Skeletal muscle satellite cell (primary cell): ENCODE measurements around the gene REEP3.
"Not testable (repeated sequence)": the region's sequence is repeated elsewhere in the genome, so short reads cannot be mapped to it uniquely, and the experiment has no call there.

Source experiments
- H3K27me3 ChIP-seq: 2 replicates; pipeline ENCODE4 v1.7.0; 2013; ENCODE audit warnings: low read length; ENCODE audit not compliant: control insufficient read depth, insufficient read depth
- H3K36me3 ChIP-seq: 2 replicates; pipeline ENCODE4 v1.7.0; 2013; ENCODE audit warnings: mild to moderate bottlenecking, control low read depth, low read length; ENCODE audit not compliant: insufficient read depth
- H3K4me1 ChIP-seq: 2 replicates; pipeline ENCODE4 v1.7.0; 2013; ENCODE audit warnings: low read length; ENCODE audit not compliant: control insufficient read depth, insufficient read depth
- H3K4me2 ChIP-seq: 2 replicates; pipeline ENCODE4 v1.7.0; 2013; ENCODE audit warnings: mild to moderate bottlenecking, low read length
- H3K4me3 ChIP-seq: 2 replicates; pipeline ENCODE4 v1.7.0; 2013; ENCODE audit warnings: low read length
- H3K9ac ChIP-seq: 2 replicates; pipeline ENCODE4 v1.7.0; 2013; ENCODE audit warnings: mild to moderate bottlenecking, low read depth, low read length, moderate library complexity
- H3K9me3 ChIP-seq: replicated peaks from 2 replicates; pipeline ENCODE4 v1.7.0; 2013; ENCODE audit warnings: mild to moderate bottlenecking, control low read depth, low read length

The REEP3 gene

DNA sequence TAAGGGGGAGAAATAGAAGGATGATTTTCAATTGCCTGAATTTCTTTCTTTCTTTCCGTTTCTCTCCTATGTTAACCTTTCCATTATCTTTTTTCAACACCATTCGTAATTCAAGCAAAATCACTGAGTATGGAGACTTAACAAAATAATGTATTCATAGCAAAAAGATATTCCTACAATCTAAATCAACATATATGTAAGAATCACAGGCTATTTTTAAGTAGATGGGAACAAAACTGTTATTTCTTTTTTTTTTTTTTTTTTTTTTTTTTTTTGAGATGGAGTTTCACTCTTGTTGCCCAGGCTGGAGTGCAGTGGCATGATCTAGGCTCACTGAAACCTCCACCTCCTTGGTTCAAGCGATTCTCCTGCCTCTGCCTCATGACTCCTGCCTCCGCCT, 28.2 kb upstream of the REEP3 start:
- H3K9ac ChIP-seq: no peak overlapping the region
- no peak overlapping the region for H3K4me3 ChIP-seq
- peak overlapping the region; percentile 71 for H3K4me2 ChIP-seq
- peaks cover 22% of the 10 kb centered on the region for H3K4me1 ChIP-seq
- H3K36me3 ChIP-seq: no peaks in the 10 kb centered on the region
- H3K27me3 ChIP-seq: no peaks in the 10 kb centered on the region
- no peaks in the 10 kb centered on the region for H3K9me3 ChIP-seq

DNA sequence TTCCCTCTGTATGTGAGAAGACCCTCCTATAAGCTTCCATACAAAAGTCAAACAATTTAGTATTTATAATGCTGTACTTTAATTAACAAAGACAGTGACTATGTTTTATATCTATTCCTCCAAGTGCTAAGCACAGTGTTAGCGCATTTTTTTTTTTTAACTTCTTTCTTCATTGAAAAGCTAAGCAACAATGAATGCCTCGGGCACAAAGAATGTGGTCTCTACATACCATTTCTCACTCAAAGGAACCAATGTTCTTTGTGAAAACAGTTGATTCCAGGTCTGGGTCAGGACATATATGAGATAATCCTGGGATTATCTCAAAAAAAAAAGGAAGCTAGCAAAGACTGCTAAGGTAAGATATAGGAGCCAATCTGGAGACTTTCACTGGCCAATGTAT, 26.2 kb upstream of the REEP3 start:
- H3K4me1 ChIP-seq: peaks cover 30% of the 10 kb centered on the region
- H3K9me3 ChIP-seq: no peaks in the 10 kb centered on the region
- H3K4me2 ChIP-seq: no peak overlapping the region

DNA sequence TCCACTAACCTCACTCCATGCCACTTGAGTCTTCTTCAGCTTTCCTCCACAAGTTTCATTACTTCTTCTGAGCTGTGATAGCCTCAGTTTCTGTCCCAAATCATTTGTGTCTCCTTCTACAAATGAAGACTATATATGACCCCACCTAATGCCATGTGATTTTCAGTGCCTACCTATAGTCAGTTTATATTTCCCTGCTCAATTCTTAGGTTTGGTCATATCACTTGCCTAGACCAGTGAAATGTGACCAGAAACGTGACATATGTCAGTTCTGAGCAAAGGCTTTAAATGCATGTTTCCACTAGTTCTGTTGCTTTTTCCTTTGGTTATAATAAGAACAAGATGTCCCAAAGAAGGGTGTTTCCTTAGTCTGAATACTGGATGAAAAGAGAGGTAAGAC, 24.6 kb upstream of the REEP3 start:
- Histone ChIP-seq H3K36me3 (no peaks in the 10 kb centered on the region), H3K4me2 (no peak overlapping the region), H3K9ac (no peak overlapping the region), H3K27me3 (no peaks in the 10 kb centered on the region), H3K9me3 (no peaks in the 10 kb centered on the region), H3K4me3 (no peak overlapping the region), H3K4me1 (peaks cover 26% of the 10 kb centered on the region)

More for the DNA sequence above, 26.2 kb upstream of the REEP3 start:
- no peaks in the 10 kb centered on the region for H3K36me3 ChIP-seq
- no peaks in the 10 kb centered on the region for H3K27me3 ChIP-seq
- no peak overlapping the region for H3K9ac ChIP-seq
- no peak overlapping the region for H3K4me3 ChIP-seq

DNA sequence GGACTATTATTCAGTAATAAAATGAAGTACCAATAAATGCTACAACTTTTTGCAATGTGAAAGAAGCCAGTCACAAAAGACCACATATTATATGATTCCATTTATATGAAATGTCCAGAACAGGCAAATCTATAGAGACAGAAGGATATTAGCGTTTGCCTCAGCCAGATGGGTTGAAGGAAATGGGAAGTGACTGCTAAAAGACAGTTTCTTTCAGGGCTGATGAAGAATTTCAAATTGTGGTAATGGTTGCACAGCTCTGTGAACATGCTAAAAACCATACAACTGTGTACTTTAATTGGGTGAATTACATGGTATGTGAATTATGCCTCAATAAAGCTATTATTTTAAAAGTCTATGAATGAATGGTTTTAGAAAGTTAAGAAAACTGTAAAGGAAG, 23.9 kb upstream of the REEP3 start:
- no peaks in the 10 kb centered on the region for H3K27me3 ChIP-seq
- no peak overlapping the region for H3K9ac ChIP-seq
- no peak overlapping the region for H3K4me2 ChIP-seq
- no peaks in the 10 kb centered on the region for H3K36me3 ChIP-seq
- no peaks in the 10 kb centered on the region for H3K9me3 ChIP-seq
- no peak overlapping the region for H3K4me3 ChIP-seq
- peaks cover 19% of the 10 kb centered on the region for H3K4me1 ChIP-seq

DNA sequence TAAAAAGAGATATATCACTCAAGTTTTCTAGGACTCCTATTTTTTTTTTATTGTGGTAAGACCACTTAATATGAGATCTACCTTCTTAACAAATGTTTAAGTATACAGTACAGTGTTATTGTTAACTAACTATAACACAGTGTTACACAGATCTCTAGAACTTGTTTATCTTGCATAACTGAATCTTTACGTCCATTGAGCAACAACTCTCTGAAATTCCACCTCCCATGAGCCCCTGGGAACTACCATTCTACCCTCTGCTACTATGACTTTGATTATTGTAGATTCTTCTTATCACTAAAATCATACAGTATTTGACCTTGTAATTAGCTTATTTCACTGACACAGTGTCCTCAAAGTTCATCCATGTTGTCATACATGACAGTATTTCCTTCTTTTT, 22.5 kb upstream of the REEP3 start:
- H3K27me3 ChIP-seq: no peaks in the 10 kb centered on the region
- H3K4me2 ChIP-seq: no peak overlapping the region
- H3K9me3 ChIP-seq: no peaks in the 10 kb centered on the region
- peaks cover 13% of the 10 kb centered on the region for H3K4me1 ChIP-seq
- H3K36me3 ChIP-seq: no peaks in the 10 kb centered on the region
- H3K9ac ChIP-seq: no peak overlapping the region
- no peak overlapping the region for H3K4me3 ChIP-seq

DNA sequence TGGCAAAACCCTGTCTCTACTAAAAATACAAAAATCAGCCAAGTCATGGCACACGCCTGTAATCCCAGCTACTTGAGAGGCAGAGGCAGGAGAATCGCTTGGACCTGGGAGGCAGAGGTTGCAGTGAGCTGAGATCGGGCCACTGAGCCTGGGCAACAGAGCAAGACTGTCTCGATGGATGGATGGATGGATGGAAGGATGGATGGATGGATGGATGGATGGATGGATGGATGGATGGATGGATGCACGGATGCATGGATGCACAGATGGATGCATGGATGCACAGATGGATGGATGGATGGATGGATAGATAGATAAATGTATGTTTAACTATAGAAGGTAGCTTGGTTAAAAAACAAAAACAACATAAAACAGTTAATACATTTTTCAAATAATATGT, 20.6 kb upstream of the REEP3 start:
- H3K9ac ChIP-seq, H3K4me2 ChIP-seq, H3K27me3 ChIP-seq, H3K36me3 ChIP-seq, H3K4me3 ChIP-seq, H3K9me3 ChIP-seq: not testable (repeated sequence)
- H3K4me1 ChIP-seq: peaks cover 15% of the 10 kb centered on the region

DNA sequence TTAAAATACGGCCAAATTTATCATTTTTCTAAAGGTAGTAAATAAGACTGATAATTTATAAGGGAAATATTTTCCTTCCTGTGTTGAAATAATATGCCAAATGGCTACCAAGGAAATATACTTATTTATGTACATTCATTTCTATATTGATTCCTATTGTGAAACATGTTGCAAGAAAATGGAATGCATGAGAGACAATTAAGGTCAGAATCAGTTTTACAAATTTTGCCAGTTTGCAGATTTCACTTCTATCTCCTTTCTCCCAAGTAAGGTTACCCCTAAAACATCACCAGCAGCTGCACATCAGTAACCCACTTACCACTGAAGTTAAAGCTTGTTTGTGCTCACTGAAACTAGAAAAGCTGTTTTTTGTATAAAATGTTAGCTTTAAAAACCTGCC, 19.2 kb upstream of the REEP3 start:
- H3K4me3 ChIP-seq: no peak overlapping the region
- no peak overlapping the region for H3K4me2 ChIP-seq
- no peaks in the 10 kb centered on the region for H3K27me3 ChIP-seq
- H3K4me1 ChIP-seq: peaks cover 15% of the 10 kb centered on the region
- H3K36me3 ChIP-seq: no peaks in the 10 kb centered on the region
- no peaks in the 10 kb centered on the region for H3K9me3 ChIP-seq
- H3K9ac ChIP-seq: no peak overlapping the region

DNA sequence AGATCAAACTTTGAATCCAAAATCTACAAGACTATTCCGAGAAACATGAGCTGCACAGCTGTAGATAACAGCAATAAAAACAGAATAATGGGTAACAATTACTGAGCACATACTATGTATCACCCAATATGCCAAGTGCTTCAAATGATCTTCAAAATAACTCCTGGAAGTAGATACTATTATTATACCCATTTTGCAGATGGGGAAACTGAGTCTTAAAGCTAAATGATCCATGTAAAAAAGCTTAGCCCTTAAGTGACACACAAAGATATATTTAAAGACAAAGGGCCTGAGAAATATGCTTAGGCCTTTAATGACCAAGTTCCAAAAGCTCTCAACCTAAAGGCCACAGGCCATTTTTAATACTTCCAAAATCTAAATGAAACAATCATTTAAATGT, 18.4 kb upstream of the REEP3 start:
- Histone ChIP-seq H3K36me3 (no peaks in the 10 kb centered on the region), H3K9me3 (no peaks in the 10 kb centered on the region), H3K4me3 (no peak overlapping the region), H3K4me2 (no peak overlapping the region), H3K4me1 (peaks cover 14% of the 10 kb centered on the region), H3K9ac (no peak overlapping the region), H3K27me3 (no peaks in the 10 kb centered on the region)

DNA sequence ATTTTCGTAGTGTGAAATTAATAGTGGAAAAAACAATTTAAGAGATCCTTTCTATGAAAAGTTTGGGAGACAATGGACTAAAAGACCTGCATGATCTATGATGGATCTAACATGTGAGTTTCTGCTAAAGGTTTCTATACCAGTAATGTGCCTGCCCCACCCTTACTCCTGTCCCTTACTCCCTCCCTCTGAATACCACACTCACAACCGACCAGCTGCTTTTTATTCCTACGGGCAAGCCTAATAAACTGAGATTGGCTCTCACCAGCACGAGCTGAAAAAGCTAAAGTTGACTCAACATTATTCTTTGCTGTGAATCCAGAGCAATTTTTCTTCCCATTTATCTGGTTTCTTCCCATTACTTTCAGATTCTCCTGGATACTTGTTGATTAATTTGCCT, 17.8 kb upstream of the REEP3 start:
- no peaks in the 10 kb centered on the region for H3K27me3 ChIP-seq
- H3K9ac ChIP-seq: no peak overlapping the region
- H3K4me2 ChIP-seq: no peak overlapping the region
- no peak overlapping the region for H3K4me3 ChIP-seq
- no peaks in the 10 kb centered on the region for H3K9me3 ChIP-seq
- no peaks in the 10 kb centered on the region for H3K36me3 ChIP-seq
- H3K4me1 ChIP-seq: peaks cover 9% of the 10 kb centered on the region

DNA sequence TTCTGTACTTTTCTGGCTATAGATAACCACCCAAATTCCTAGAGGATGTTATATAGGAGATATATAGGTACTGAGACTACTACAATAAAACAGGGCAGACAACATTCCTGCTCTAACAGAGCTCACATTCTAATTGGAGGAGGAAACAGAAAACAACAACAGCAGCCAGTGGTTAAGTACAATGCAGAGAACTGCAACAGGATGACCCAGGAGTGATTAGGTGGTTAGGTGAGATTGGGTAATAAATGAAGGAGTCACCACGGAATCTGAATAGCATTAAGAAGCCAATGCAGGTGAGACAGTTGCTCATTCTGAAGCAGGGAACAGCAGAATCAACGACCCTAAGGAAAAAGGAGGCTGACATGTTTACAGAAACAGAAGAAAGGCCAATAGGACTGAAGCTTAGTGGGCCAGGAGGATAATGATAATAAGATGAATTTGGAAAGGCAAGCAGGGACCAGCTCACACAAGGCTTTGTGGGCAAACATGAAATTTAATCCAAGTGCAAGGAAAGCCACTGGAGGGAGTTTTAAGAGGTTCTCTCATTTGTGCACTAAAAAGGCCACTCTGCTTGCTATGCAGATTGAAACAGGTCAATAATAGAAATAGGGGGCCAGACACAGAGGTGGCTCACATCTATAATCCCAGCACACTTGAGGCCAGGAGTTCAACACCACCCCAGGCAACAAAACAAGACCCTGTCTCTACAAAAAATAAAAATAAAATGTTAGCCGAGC, 16.9 kb upstream of the REEP3 start:
- no peak overlapping the region for H3K9ac ChIP-seq
- H3K4me3 ChIP-seq: no peak overlapping the region
- H3K9me3 ChIP-seq: no peaks in the 10 kb centered on the region
- H3K4me1 ChIP-seq: peaks cover 4% of the 10 kb centered on the region
- H3K4me2 ChIP-seq: no peak overlapping the region
- H3K36me3 ChIP-seq: no peaks in the 10 kb centered on the region
- no peaks in the 10 kb centered on the region for H3K27me3 ChIP-seq

DNA sequence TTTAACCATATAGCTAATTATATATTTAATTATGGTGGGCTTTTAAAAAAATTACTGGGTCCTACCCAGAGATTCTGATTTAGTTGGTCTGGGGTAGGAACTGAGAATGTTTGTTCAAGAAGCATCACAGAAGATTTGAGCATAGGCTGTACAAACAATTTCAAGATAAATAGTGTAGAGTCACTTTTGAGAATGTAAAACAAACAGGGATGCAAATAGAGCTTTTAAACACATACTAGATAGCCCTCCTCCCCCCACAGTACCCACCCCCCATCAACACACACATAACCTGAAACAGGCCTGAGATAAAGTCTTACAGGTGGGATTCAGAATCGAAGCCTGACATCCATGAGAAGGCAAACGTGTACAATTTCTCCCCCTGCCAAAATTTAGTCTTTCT, 15.6 kb upstream of the REEP3 start:
- H3K9ac ChIP-seq: no peak overlapping the region
- H3K36me3 ChIP-seq: no peaks in the 10 kb centered on the region
- H3K4me3 ChIP-seq: no peak overlapping the region
- H3K9me3 ChIP-seq: no peaks in the 10 kb centered on the region
- H3K4me2 ChIP-seq: no peak overlapping the region
- H3K27me3 ChIP-seq: no peaks in the 10 kb centered on the region
- H3K4me1 ChIP-seq: peaks cover 4% of the 10 kb centered on the region

DNA sequence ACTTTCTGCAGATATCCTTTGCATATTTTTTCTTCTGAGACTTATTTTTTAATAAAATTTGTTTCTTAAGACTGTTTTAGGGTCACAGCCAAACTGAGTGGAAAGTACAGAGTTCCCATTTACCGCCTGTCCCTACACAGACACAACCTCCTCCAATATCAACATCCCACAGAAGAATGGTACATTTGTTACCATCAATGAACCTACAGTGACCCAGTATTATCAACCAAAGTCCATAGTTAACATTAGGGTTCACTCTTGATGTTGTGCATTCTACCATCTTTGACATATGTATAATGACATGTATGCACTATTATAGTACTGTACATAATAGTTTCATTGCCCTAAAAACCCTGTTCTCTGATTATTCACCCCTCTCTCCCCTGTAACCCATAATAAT, 14.6 kb upstream of the REEP3 start:
- Histone ChIP-seq H3K9ac (no peak overlapping the region), H3K27me3 (no peaks in the 10 kb centered on the region), H3K4me3 (no peak overlapping the region), H3K9me3 (no peaks in the 10 kb centered on the region), H3K36me3 (no peaks in the 10 kb centered on the region), H3K4me1 (peaks cover 4% of the 10 kb centered on the region), H3K4me2 (no peak overlapping the region)
